HUES48 (cell line): ENCODE results near the gene PRKCH.

Source experiments
- H3K27ac ChIP-seq: one replicate; pipeline ENCODE4 v1.7.0; 2013; ENCODE audit warnings: low read depth, low read length, inconsistent platforms
- H3K27me3 ChIP-seq: 2 replicates; pipeline ENCODE4 v1.6.1; 2013; ENCODE audit warnings: mild to moderate bottlenecking, low read length; ENCODE audit not compliant: control insufficient read depth, insufficient read depth
- H3K36me3 ChIP-seq: 2 replicates; pipeline ENCODE4 v1.6.1; 2013; ENCODE audit warnings: low read length; ENCODE audit not compliant: control insufficient read depth, insufficient read depth
- H3K4me1 ChIP-seq: 2 replicates; pipeline ENCODE4 v1.6.1; 2013; ENCODE audit warnings: mild to moderate bottlenecking, low read length; ENCODE audit not compliant: control insufficient read depth, insufficient read depth
- H3K4me3 ChIP-seq: 2 replicates; pipeline ENCODE4 v1.5.1; 2013; ENCODE audit warnings: mild to moderate bottlenecking, low read depth, low read length
- H3K9ac ChIP-seq: 2 replicates; pipeline ENCODE4 v1.6.1; 2013; ENCODE audit warnings: mild to moderate bottlenecking, low read depth, low read length, moderate library complexity
- H3K9me3 ChIP-seq: 2 replicates; pipeline ENCODE4 v1.6.1; 2013; ENCODE audit warnings: low read length; ENCODE audit not compliant: control insufficient read depth, insufficient read depth

The PRKCH gene

DNA sequence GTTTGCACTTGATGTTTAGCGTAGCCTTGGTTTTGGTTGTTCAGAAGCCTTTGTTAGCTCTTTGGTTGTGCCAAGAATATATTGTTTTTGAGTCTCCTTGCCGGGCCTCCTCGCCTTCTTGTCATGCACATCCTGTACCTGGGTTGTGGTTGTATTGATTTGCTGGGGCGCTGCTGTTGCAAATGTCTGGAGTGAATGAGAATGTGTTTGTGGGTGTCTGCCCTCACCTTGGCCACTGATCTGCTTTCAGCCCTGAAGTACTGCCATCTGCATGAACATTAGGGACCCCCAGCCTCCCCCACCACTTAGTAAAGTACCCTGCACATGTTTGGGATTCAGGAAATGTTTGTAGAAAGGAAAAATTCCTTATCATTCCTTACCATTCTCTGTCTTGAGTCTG is 16.5 kb downstream of the PRKCH start:
- H3K9me3 ChIP-seq: no peaks in the 10 kb centered on the region
- no peaks in the 10 kb centered on the region for H3K27me3 ChIP-seq
- no peak overlapping the region for H3K9ac ChIP-seq
- no peaks in the 10 kb centered on the region for H3K36me3 ChIP-seq
- no peak overlapping the region for H3K27ac ChIP-seq
- H3K4me1 ChIP-seq: no peaks in the 10 kb centered on the region
- no peak overlapping the region for H3K4me3 ChIP-seq

DNA sequence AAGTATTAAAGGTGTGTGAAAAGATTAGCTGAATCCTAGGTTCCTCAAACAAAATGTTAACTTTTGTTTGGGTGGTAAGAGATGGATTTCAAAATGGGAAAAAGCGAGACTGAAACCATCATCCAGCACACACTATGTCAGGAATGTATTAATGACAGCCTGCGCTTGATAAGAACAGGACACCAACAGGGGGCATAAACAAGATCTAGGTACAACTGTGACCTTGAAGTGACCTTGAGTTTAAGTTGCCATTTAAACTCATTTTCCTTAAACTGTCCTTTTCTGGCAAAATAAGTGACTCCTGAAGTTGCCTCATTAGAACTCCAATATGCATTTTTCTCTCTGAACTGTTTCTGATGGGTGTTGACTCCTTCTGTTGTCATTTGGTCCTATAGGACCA is 17.1 kb downstream of the PRKCH start:
- no peak overlapping the region for H3K4me3 ChIP-seq
- no peaks in the 10 kb centered on the region for H3K36me3 ChIP-seq
- no peaks in the 10 kb centered on the region for H3K4me1 ChIP-seq
- no peak overlapping the region for H3K27ac ChIP-seq
- H3K9ac ChIP-seq: no peak overlapping the region
- H3K9me3 ChIP-seq: no peaks in the 10 kb centered on the region
- no peaks in the 10 kb centered on the region for H3K27me3 ChIP-seq

- no peak overlapping the region for H3K27ac ChIP-seq
- no peaks in the 10 kb centered on the region for H3K27me3 ChIP-seq
- no peak overlapping the region for H3K9ac ChIP-seq
- H3K4me1 ChIP-seq: no peaks in the 10 kb centered on the region
- H3K9me3 ChIP-seq: no peaks in the 10 kb centered on the region
- H3K36me3 ChIP-seq: no peaks in the 10 kb centered on the region
- no peak overlapping the region for H3K4me3 ChIP-seq
Measured at GRCh38 chr14:61341275-61342206, 20.2 kb downstream of the PRKCH start.

GRCh38 chr14:61342486-61342885 is 21.1 kb downstream of the PRKCH start:
- Histone ChIP-seq H3K9me3 (no peaks in the 10 kb centered on the region), H3K4me1 (no peaks in the 10 kb centered on the region; the same call in 1 of the 2 replicates), H3K4me3 (no peak overlapping the region), H3K27ac (no peak overlapping the region), H3K9ac (no peak overlapping the region), H3K36me3 (no peaks in the 10 kb centered on the region), H3K27me3 (no peaks in the 10 kb centered on the region)

- Histone ChIP-seq H3K27ac (no peak overlapping the region), H3K9me3 (no peaks in the 10 kb centered on the region), H3K4me1 (no peaks in the 10 kb centered on the region; the same call in 1 of the 2 replicates), H3K27me3 (no peaks in the 10 kb centered on the region), H3K9ac (no peak overlapping the region), H3K4me3 (no peak overlapping the region), H3K36me3 (no peaks in the 10 kb centered on the region)
Measured at GRCh38 chr14:61342932-61343331, 21.6 kb downstream of the PRKCH start.

- no peak overlapping the region for H3K9ac ChIP-seq
- H3K36me3 ChIP-seq: no peaks in the 10 kb centered on the region
- H3K4me3 ChIP-seq: no peak overlapping the region
- H3K27me3 ChIP-seq: no peaks in the 10 kb centered on the region
- H3K27ac ChIP-seq: no peak overlapping the region
- no peaks in the 10 kb centered on the region; the same call in 1 of the 2 replicates for H3K4me1 ChIP-seq
- no peaks in the 10 kb centered on the region for H3K9me3 ChIP-seq
Measured at GRCh38 chr14:61343471-61343870, 22.1 kb downstream of the PRKCH start.

DNA sequence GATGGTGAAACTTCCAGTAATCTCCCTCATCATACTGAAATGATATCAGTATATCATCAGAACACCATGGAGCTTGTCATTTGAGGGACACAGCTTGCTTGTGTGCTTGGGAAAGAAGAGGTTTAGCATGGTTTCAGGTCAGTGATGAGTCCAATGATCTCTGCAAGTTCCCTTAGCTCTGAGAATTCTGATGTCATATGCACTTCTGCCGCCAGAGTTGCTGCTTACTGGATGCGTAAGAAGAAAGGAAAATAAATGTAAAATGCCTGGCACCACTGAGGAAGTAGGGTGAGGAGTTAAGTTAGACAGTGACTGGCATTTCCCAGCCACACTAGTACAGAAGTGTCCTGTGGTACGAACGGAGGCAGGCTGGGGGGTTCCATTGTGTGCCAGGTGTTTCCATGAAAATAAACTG is 22.6 kb downstream of the PRKCH start:
- Histone ChIP-seq H3K9me3 (no peaks in the 10 kb centered on the region), H3K4me1 (no peaks in the 10 kb centered on the region; the same call in 1 of the 2 replicates), H3K4me3 (no peak overlapping the region), H3K27ac (no peak overlapping the region), H3K27me3 (no peaks in the 10 kb centered on the region), H3K9ac (no peak overlapping the region), H3K36me3 (no peaks in the 10 kb centered on the region)

DNA sequence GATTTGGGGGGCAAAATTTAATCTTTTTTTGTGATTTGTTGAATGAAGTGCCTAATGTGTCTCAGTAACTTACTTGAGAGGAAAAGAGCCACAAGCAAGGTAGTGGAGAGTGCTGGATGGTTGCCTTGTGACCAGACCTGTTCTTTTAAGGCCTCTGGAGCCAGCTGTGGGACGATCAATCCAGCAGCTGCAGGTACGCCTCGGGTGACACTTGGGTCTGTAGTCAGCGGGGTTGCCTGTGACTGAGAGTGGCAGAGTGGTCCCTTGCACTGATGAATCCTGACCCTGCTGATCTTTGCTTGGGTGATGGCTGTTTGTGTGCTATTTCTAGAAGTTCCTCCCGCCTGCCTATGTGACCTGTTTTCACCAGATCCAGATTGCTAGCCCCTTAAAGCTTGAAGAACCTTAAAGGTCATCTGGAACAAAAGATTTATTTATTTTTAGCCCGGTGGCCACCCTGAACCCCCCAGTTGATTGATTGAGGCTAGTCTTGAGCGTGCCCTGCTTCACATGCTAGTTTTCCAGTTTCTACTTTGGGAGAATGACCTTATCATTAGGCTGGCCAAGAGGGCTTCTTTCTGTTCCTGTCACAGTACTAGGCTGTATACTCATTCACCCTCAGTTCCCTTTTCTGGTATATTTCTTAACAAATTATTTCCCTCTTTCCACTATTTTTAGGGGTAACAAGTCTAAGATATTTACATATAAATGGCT is 23.2 kb downstream of the PRKCH start:
- H3K27me3 ChIP-seq: no peaks in the 10 kb centered on the region
- no peaks in the 10 kb centered on the region; the same call in 1 of the 2 replicates for H3K4me1 ChIP-seq
- H3K4me3 ChIP-seq: no peak overlapping the region
- H3K27ac ChIP-seq: no peak overlapping the region
- no peaks in the 10 kb centered on the region for H3K9me3 ChIP-seq
- H3K9ac ChIP-seq: no peak overlapping the region
- no peaks in the 10 kb centered on the region for H3K36me3 ChIP-seq

GRCh38 chr14:61345151-61345482 is 23.7 kb downstream of the PRKCH start:
- H3K27me3 ChIP-seq: no peaks in the 10 kb centered on the region
- no peak overlapping the region for H3K9ac ChIP-seq
- no peaks in the 10 kb centered on the region for H3K9me3 ChIP-seq
- no peak overlapping the region for H3K4me3 ChIP-seq
- H3K36me3 ChIP-seq: no peaks in the 10 kb centered on the region
- no peak overlapping the region for H3K27ac ChIP-seq
- H3K4me1 ChIP-seq: no peaks in the 10 kb centered on the region; the same call in 1 of the 2 replicates

DNA sequence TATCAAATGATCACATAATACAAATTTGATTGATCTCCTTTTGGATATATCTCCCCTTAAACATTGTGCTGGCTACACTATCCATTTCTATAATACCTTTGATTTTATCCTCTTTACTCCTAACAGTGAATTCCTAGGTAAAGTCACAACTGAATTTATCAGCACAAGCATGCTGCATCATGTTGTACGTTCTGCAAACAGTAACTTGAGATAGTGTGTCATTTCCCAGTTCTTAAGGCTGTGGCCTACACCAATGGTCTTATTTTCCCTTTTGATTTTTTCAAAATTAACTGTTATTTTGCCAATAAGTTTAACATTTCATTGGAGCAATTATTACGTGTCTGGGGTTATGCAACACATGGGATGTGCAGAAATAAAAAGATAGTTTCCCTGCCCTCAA is 24.8 kb downstream of the PRKCH start:
- Histone ChIP-seq H3K36me3 (no peaks in the 10 kb centered on the region), H3K4me3 (no peak overlapping the region), H3K9ac (no peak overlapping the region), H3K9me3 (no peaks in the 10 kb centered on the region), H3K27ac (no peak overlapping the region), H3K27me3 (no peaks in the 10 kb centered on the region), H3K4me1 (no peaks in the 10 kb centered on the region; the same call in 1 of the 2 replicates)

- Histone ChIP-seq H3K27ac (no peak overlapping the region), H3K9me3 (no peaks in the 10 kb centered on the region), H3K4me1 (no peaks in the 10 kb centered on the region; the same call in 1 of the 2 replicates)
Measured at GRCh38 chr14:61346793-61347192, 25.4 kb downstream of the PRKCH start.

More at GRCh38 chr14:61346793-61347192, 25.4 kb downstream of the PRKCH start:
- Histone ChIP-seq H3K4me3 (no peak overlapping the region), H3K36me3 (no peaks in the 10 kb centered on the region), H3K27me3 (no peaks in the 10 kb centered on the region), H3K9ac (no peak overlapping the region)
